ENCODE measurements around the gene MCM8. TPM values are rescaled to one million over a fixed set of nuclear protein-coding genes. Genes with fewer than 3 reads are reported as not detected.

MCM8 gene
- polyA plus RNA-seq, 3 donors: 0.07 to 0.51 (median 0.18) TPM

- 95% methylated on average over 57 of the region's 67 CpGs for WGBS (ENCODE audit: insufficient coverage)
- no peak overlapping the region for H3K27ac ChIP-seq (ENCODE audit: low read depth in 1 of 2, low read length in 2 of 2)
- H3K79me2 ChIP-seq (ENCODE audit: insufficient read depth, low read length): no peaks in the 10 kb centered on the region
- H3K4me2 ChIP-seq (replicated peaks; ENCODE audit: extremely low read depth, low read length, poor library complexity, severe bottlenecking): no peak overlapping the region
- H3K27me3 ChIP-seq (ENCODE audit: control insufficient read depth in 2 of 2, insufficient read depth in 2 of 2, low read length in 2 of 2): no peaks in the 10 kb centered on the region
- peaks cover 4% of the 10 kb centered on the region for H4K20me1 ChIP-seq (ENCODE audit: insufficient read depth, low read length)
- TF ChIP-seq CTCF (IDR thresholded peaks at IDR 0.05): no peak
- no peak overlapping the region for H3K9ac ChIP-seq (ENCODE audit: insufficient read depth, low read length, poor library complexity, severe bottlenecking)
- H3K9me3 Mint-ChIP-seq: peaks cover 0 to 8% (median 0%) of the 10 kb centered on the region in 7 donors
- H3K27ac Mint-ChIP-seq: peak overlapping the region in 1 of 7 donors; percentile 9
- peaks cover 59 to 62% of the 10 kb centered on the region in 2 donors for H3K36me3 ChIP-seq (replicated peaks in 1 of 2; ENCODE audit: control insufficient read depth in 1 of 2, insufficient read depth in 2 of 2, low read length in 2 of 2)
- peaks cover 0 to 2% (median 0%) of the 10 kb centered on the region in 3 donors for H3K27me3 Mint-ChIP-seq (ENCODE audit: low read depth in 3 of 3)
- no peaks in the 10 kb centered on the region for H3K9me3 ChIP-seq (replicated peaks in 1 of 2; ENCODE audit: control insufficient read depth in 1 of 2, insufficient read depth in 1 of 2, low read length in 2 of 2)
- H2AFZ ChIP-seq (ENCODE audit: insufficient read depth, low read depth, low read length, poor library complexity, severe bottlenecking): no peak overlapping the region
- H3K4me1 Mint-ChIP-seq: no peaks in the 10 kb centered on the region
- H3K4me3 ChIP-seq (replicated peaks in 1 of 3; ENCODE audit: low read depth in 2 of 3, low read length in 3 of 3): no peak overlapping the region
- DNase-seq: no peak
- intact Hi-C loops (cut with micrococcal nuclease): no loop called here
- H3K36me3 Mint-ChIP-seq: peaks cover 55 to 63% of the 10 kb centered on the region in 2 donors
- H3K4me3 Mint-ChIP-seq: no peak overlapping the region
- H3K4me1 ChIP-seq (ENCODE audit: control insufficient read depth in 1 of 2, insufficient read depth in 2 of 2, low read length in 2 of 2): no peaks in the 10 kb centered on the region
Observed at GRCh38 chr20:6040958-6041807, 90.7 kb downstream of the MCM8 start.

GRCh38 chr20:6041808-6042265, 91.4 kb downstream of the MCM8 start:
- Histone ChIP-seq H3K27ac (ENCODE audit: low read depth in 1 of 2, low read length in 2 of 2) (no peak overlapping the region), H4K20me1 (ENCODE audit: insufficient read depth, low read length) (peaks cover 4% of the 10 kb centered on the region), H3K9ac (ENCODE audit: insufficient read depth, low read length, poor library complexity, severe bottlenecking) (no peak overlapping the region), H2AFZ (ENCODE audit: insufficient read depth, low read depth, low read length, poor library complexity, severe bottlenecking) (no peak overlapping the region), H3K4me2 (replicated peaks; ENCODE audit: extremely low read depth, low read length, poor library complexity, severe bottlenecking) (no peak overlapping the region), H3K27me3 (ENCODE audit: control insufficient read depth in 2 of 2, insufficient read depth in 2 of 2, low read length in 2 of 2) (no peaks in the 10 kb centered on the region), H3K4me1 (ENCODE audit: control insufficient read depth in 1 of 2, insufficient read depth in 2 of 2, low read length in 2 of 2) (no peaks in the 10 kb centered on the region), H3K79me2 (ENCODE audit: insufficient read depth, low read length) (no peaks in the 10 kb centered on the region), H3K36me3 (replicated peaks in 1 of 2; ENCODE audit: control insufficient read depth in 1 of 2, insufficient read depth in 2 of 2, low read length in 2 of 2) (peaks cover 52 to 56% of the 10 kb centered on the region in 2 donors), H3K9me3 (replicated peaks in 1 of 2; ENCODE audit: control insufficient read depth in 1 of 2, insufficient read depth in 1 of 2, low read length in 2 of 2) (no peaks in the 10 kb centered on the region), H3K4me3 (replicated peaks in 1 of 3; ENCODE audit: low read depth in 2 of 3, low read length in 3 of 3) (no peak overlapping the region)
- no peak for TF ChIP-seq CTCF (IDR thresholded peaks at IDR 0.05)
- Mint-ChIP-seq H3K4me1 (no peaks in the 10 kb centered on the region), H3K9me3 (peaks cover 0 to 8% (median 0%) of the 10 kb centered on the region in 7 donors), H3K27me3 (ENCODE audit: low read depth in 3 of 3) (peaks cover 0 to 2% (median 0%) of the 10 kb centered on the region in 3 donors), H3K4me3 (no peak overlapping the region), H3K36me3 (peaks cover 48 to 56% of the 10 kb centered on the region in 2 donors), H3K27ac (peak overlapping the region in 1 of 7 donors; percentile 45)
- WGBS (ENCODE audit: insufficient coverage): 97% methylated on average over 26 of the region's 26 CpGs
- no peak for DNase-seq
- intact Hi-C loops (cut with micrococcal nuclease): no loop called here
